Measurements from ENCODE around the gene SMIM36. TPM values are rescaled to one million over a fixed set of nuclear protein-coding genes. Genes with fewer than 3 reads are reported as not detected.

Gene SMIM36
- total and polyA plus RNA-seq, 2 of the 8 experiments (the other 6 are each of a cell fraction or from before 2014, with no cell fraction given): not detected

GRCh38 chr17:55545806-55546205 is 34.6 kb upstream of the SMIM36 start:
- no peak overlapping the region for H3K9ac ChIP-seq (replicated peaks in 1 of 4; ENCODE audit: extremely low read depth in 1 of 4, low read depth in 3 of 4, low read length in 3 of 4)
- no peaks in the 10 kb centered on the region; the same call in 1 of the 2 replicates for H3K23me2 ChIP-seq (ENCODE audit: low read depth, low read length)
- no peak overlapping the region for H3K56ac ChIP-seq (replicated peaks; ENCODE audit: insufficient read length, low read depth, low read length)
- H3K4me2 ChIP-seq (ENCODE audit: insufficient read depth in 1 of 2, low read depth in 2 of 2, low read length in 2 of 2): no peak overlapping the region
- no peak overlapping the region for H4K91ac ChIP-seq (replicated peaks; ENCODE audit: insufficient read length, low read length)
- FAIRE-seq (no peak), DNase-seq (ENCODE audit: low read depth in 1 of 2, low spot score in 2 of 2) (no peak)
- H3K14ac ChIP-seq (ENCODE audit: insufficient read length): no peak overlapping the region
- no peaks in the 10 kb centered on the region for H3K79me2 ChIP-seq (ENCODE audit: control insufficient read depth in 1 of 2, insufficient read depth in 2 of 2, low read length in 2 of 2)
- no peak overlapping the region for H2BK12ac ChIP-seq (ENCODE audit: low read depth, low read length)
- H3K4ac ChIP-seq (replicated peaks; ENCODE audit: insufficient read length, low read depth, low read length): no peak overlapping the region
- no peaks in the 10 kb centered on the region for H3K36me3 ChIP-seq (ENCODE audit: control insufficient read depth in 2 of 4, insufficient read depth in 4 of 4, low read length in 3 of 4)
- H3K27me3 ChIP-seq (replicated peaks in 1 of 4; ENCODE audit: control insufficient read depth in 3 of 4, extremely low read depth in 1 of 4, insufficient read depth in 3 of 4, low read length in 3 of 4): no peaks in the 10 kb centered on the region
- H2AFZ ChIP-seq (ENCODE audit: low read length): 0 out of 2 replicates have a peak overlapping the region, but pooled peaks have one; percentile 3
- 70% methylated on average over 6 of the region's 6 CpGs; no CpG with 5 or more reads in 1 of the 2 experiments for WGBS, 2 experiments (ENCODE audit: extremely low coverage in 1 of 2, insufficient coverage in 1 of 2, insufficient read length in 1 of 2, insufficient replicate concordance in 2 of 2, low coverage in 1 of 2, low lambda C conversion rate in 2 of 2, missing lambda C conversion rate in 1 of 2)
- H4K5ac ChIP-seq (ENCODE audit: insufficient read length, low read depth, low read length): no peak overlapping the region
- H3K27ac ChIP-seq (ENCODE audit: low read depth, low read length): no peak overlapping the region
- H3K79me1 ChIP-seq (ENCODE audit: low read depth, low read length): no peaks in the 10 kb centered on the region
- H3K18ac ChIP-seq (ENCODE audit: extremely low read depth, low read length): no peak overlapping the region
- CTCF ChIA-PET (ENCODE audit: partially characterized antibody): interaction anchor here (1.4 kb wide), 1 partner anchor 56 kb away, joined by 5 read pairs; no protein-coding TSS in a partner anchor
- H2BK120ac ChIP-seq (replicated peaks; ENCODE audit: low read depth, low read length): no peak overlapping the region
- H2BK20ac ChIP-seq (ENCODE audit: low read length): no peak overlapping the region
- no peak overlapping the region for H3K23ac ChIP-seq (ENCODE audit: insufficient read length)
- H2BK5ac ChIP-seq (ENCODE audit: low read depth, low read length): no peak overlapping the region
- POLR2A ChIA-PET (ENCODE audit: partially characterized antibody): no interaction called here
- H4K20me1 ChIP-seq (replicated peaks in 1 of 2; ENCODE audit: control insufficient read depth in 1 of 2, insufficient read depth in 2 of 2, low read length in 2 of 2): no peaks in the 10 kb centered on the region
- no peak overlapping the region for H3K4me3 ChIP-seq (ENCODE audit: extremely low read depth in 1 of 4, insufficient read depth in 2 of 4, low read depth in 3 of 4, low read length in 4 of 4)
- no peaks in the 10 kb centered on the region for H3K4me1 ChIP-seq (replicated peaks in 1 of 4; ENCODE audit: control insufficient read depth in 3 of 4, insufficient read depth in 4 of 4, low read length in 3 of 4)
- no peak overlapping the region for H2AK5ac ChIP-seq (ENCODE audit: low read depth, low read length)
- no peak overlapping the region for H2BK15ac ChIP-seq (ENCODE audit: low read length)
- no peaks in the 10 kb centered on the region for H3K9me3 ChIP-seq (ENCODE audit: insufficient read depth in 2 of 2, low read depth in 1 of 2, low read length in 1 of 2)
- no peak overlapping the region for H4K8ac ChIP-seq (ENCODE audit: extremely low read depth, insufficient read depth, low read length)
- no peak for TF ChIP-seq CTCF (IDR thresholded peaks at IDR 0.05; ENCODE audit: control extremely low read depth in 1 of 3, insufficient read depth in 1 of 3, low read depth in 1 of 3, low read length in 3 of 3)
- no peak for TF ChIP-seq POU5F1 (IDR thresholded peaks at IDR 0.05; ENCODE audit: low read depth, low read length)
- no peak for TF ChIP-seq SP4 (IDR thresholded peaks at IDR 0.05; ENCODE audit: low read length)
- TF ChIP-seq GABPA (IDR thresholded peaks at IDR 0.05; ENCODE audit: borderline replicate concordance, insufficient read depth, low read length): no peak
- no peak for TF ChIP-seq JUND (IDR thresholded peaks at IDR 0.05; ENCODE audit: low read length)
- TF ChIP-seq HDAC2 (IDR thresholded peaks at IDR 0.05; ENCODE audit: borderline replicate concordance in 1 of 2, low read depth in 2 of 2, low read length in 2 of 2): no peak
- no peak for TF ChIP-seq SRF (IDR thresholded peaks at IDR 0.05; ENCODE audit: low read depth, low read length)
- TF ChIP-seq FOSL1 (IDR thresholded peaks at IDR 0.05; ENCODE audit: insufficient read depth, low read depth, low read length): no peak
- TF ChIP-seq TAF1 (IDR thresholded peaks at IDR 0.05; ENCODE audit: low read depth, low read length): no peak
- TF ChIP-seq SUZ12 (IDR thresholded peaks at IDR 0.05; ENCODE audit: low read length): no peak
- no peak for TF ChIP-seq E2F6 (IDR thresholded peaks at IDR 0.05)

Data from H1 (cell line).